HEK293 (cell line): ENCODE results near the gene LMTK3.

Experiments used
- CTCF ChIA-PET: fragments of 350-600 bp; formaldehyde crosslinking; extraction: SDS; loops from one replicate; lab custom pipeline; 2021; ENCODE audit warnings: antibody characterized with exemption; lab: Yijun Ruan, JAX
- POLR2A ChIA-PET: fragments of 300-600 bp; formaldehyde crosslinking; extraction: SDS; loops from one replicate; lab custom pipeline; 2020; ENCODE audit warnings: antibody characterized with exemption, inconsistent platforms; lab: Yijun Ruan, JAX
- H3K27ac ChIP-seq: fragments of 200-500 bp; sonication (Bioruptor generic); 2 replicates; pipeline ENCODE4 v1.5.1; 2014; ENCODE audit warnings: low read depth, low read length, control low read depth, inconsistent platforms; ENCODE audit errors: extremely low read depth
- H3K36me3 ChIP-seq, 2 experiments: fragments of 200-500 bp in 1 of 2; sonication (Bioruptor generic) in 1 of 2; 1 replicate in 1 of 2; 2 replicates in 1 of 2; pipeline ENCODE4 v1.5.1; 2014 to 2017; ENCODE audit warnings: inconsistent platforms in 2 of 2, low read length in 2 of 2; ENCODE audit not compliant: control insufficient read depth in 2 of 2, insufficient read depth in 1 of 2
- H3K4me1 ChIP-seq: fragments of 200-500 bp; sonication (Bioruptor generic); 2 replicates; pipeline ENCODE4 v1.5.1; 2014; ENCODE audit warnings: mild to moderate bottlenecking, low read length, inconsistent platforms; ENCODE audit not compliant: control insufficient read depth, insufficient read depth
- H3K4me3 ChIP-seq: 2 replicates; pipeline ENCODE4 v1.5.1; 2011; ENCODE audit warnings: low read depth, mild to moderate bottlenecking, control low read depth, low read length, moderate library complexity
- H3K9me3 ChIP-seq: fragments of 200-500 bp; sonication (Bioruptor generic); 2 replicates; pipeline ENCODE4 v1.5.1; 2014; ENCODE audit warnings: low read depth, low read length, inconsistent platforms; ENCODE audit not compliant: control insufficient read depth, insufficient read depth
- HOXA7 ChIP-seq: sonication (generic); formaldehyde crosslinking; IDR thresholded peaks from 2 replicates; pipeline ENCODE4 v1.8.1; 2022; ENCODE audit warnings: missing genetic modification reagents, borderline replicate concordance
- PRDM1 ChIP-seq: fragments of 450-650 bp; formaldehyde crosslinking; IDR thresholded peaks from 2 replicates; pipeline ENCODE4; 2016; ENCODE audit warnings: missing biosample characterization, missing genetic modification characterization
- SALL2 ChIP-seq: fragments of 450-650 bp; formaldehyde crosslinking; IDR thresholded peaks from 2 replicates; pipeline ENCODE4 v1.5.0; 2017; ENCODE audit warnings: missing biosample characterization, mild to moderate bottlenecking, missing genetic modification characterization, borderline replicate concordance
- ZBTB21 ChIP-seq: fragments of 450-650 bp; formaldehyde crosslinking; IDR thresholded peaks from 2 replicates; pipeline ENCODE4 v1.5.1; 2017; ENCODE audit warnings: missing biosample characterization, missing genetic modification characterization
- ZFP69B ChIP-seq: fragments of 450-650 bp; formaldehyde crosslinking; IDR thresholded peaks from 2 replicates; pipeline ENCODE4 v1.5.1; 2016; ENCODE audit warnings: missing biosample characterization, missing genetic modification characterization
- ZNF132 ChIP-seq: fragments of 450-650 bp; formaldehyde crosslinking; IDR thresholded peaks from 2 replicates; pipeline ENCODE4 v1.5.1; 2017; ENCODE audit warnings: missing biosample characterization, missing genetic modification characterization, borderline replicate concordance
- ZNF155 ChIP-seq: fragments of 450-650 bp; formaldehyde crosslinking; IDR thresholded peaks from 2 replicates; pipeline ENCODE4 v1.5.1; 2016; ENCODE audit warnings: missing biosample characterization, missing genetic modification characterization
- ZNF223 ChIP-seq: fragments of 450-650 bp; formaldehyde crosslinking; IDR thresholded peaks from 2 replicates; pipeline ENCODE4 v1.5.1; 2016; ENCODE audit warnings: missing biosample characterization, missing genetic modification characterization
- ZNF248 ChIP-seq: fragments of 450-650 bp; formaldehyde crosslinking; IDR thresholded peaks from 2 replicates; pipeline ENCODE4 v1.5.1; 2017; ENCODE audit warnings: missing biosample characterization, missing genetic modification characterization
- ZNF266 ChIP-seq: fragments of 450-650 bp; formaldehyde crosslinking; IDR thresholded peaks from 2 replicates; pipeline ENCODE4 v1.5.1; 2016; ENCODE audit warnings: missing biosample characterization, missing genetic modification characterization, low read depth
- ZNF302 ChIP-seq: fragments of 450-650 bp; formaldehyde crosslinking; IDR thresholded peaks from 2 replicates; pipeline ENCODE4 v1.5.1; 2016; ENCODE audit warnings: missing biosample characterization, missing genetic modification characterization, low read depth
- ZNF391 ChIP-seq: fragments of 450-650 bp; formaldehyde crosslinking; IDR thresholded peaks from 2 replicates; pipeline ENCODE4 v1.5.1; 2016; ENCODE audit warnings: low read depth, missing biosample characterization, missing genetic modification characterization, borderline replicate concordance
- ZNF394 ChIP-seq: fragments of 450-650 bp; formaldehyde crosslinking; IDR thresholded peaks from 2 replicates; pipeline ENCODE4 v1.5.1; 2016; ENCODE audit warnings: missing biosample characterization, missing genetic modification characterization, mild to moderate bottlenecking, moderate library complexity, borderline replicate concordance
- ZNF404 ChIP-seq: fragments of 450-650 bp; formaldehyde crosslinking; IDR thresholded peaks from 2 replicates; pipeline ENCODE4 v1.5.1; 2017; ENCODE audit warnings: missing biosample characterization, missing genetic modification characterization
- ZNF423 ChIP-seq: fragments of 450-650 bp; formaldehyde crosslinking; IDR thresholded peaks from 2 replicates; pipeline ENCODE4 v1.5.1; 2016; ENCODE audit warnings: missing biosample characterization, missing genetic modification characterization
- ZNF561 ChIP-seq: fragments of 450-650 bp; IDR thresholded peaks from 2 replicates; pipeline ENCODE4 v1.5.1; 2018; ENCODE audit warnings: missing biosample characterization, missing genetic modification characterization, borderline replicate concordance
- ZNF610 ChIP-seq: fragments of 450-650 bp; formaldehyde crosslinking; IDR thresholded peaks from 2 replicates; pipeline ENCODE4 v1.5.1; 2016; ENCODE audit warnings: missing biosample characterization, missing genetic modification characterization, borderline replicate concordance
- ZNF623 ChIP-seq: fragments of 450-650 bp; formaldehyde crosslinking; IDR thresholded peaks from 2 replicates; pipeline ENCODE4 v1.5.1; 2016; ENCODE audit warnings: missing biosample characterization, missing genetic modification characterization
- ZNF629 ChIP-seq: fragments of 450-650 bp; formaldehyde crosslinking; IDR thresholded peaks from 2 replicates; pipeline ENCODE4 v1.5.1; 2017; ENCODE audit warnings: missing biosample characterization, missing genetic modification characterization
- ZNF658 ChIP-seq: fragments of 450-650 bp; formaldehyde crosslinking; IDR thresholded peaks from 2 replicates; pipeline ENCODE4; 2016; ENCODE audit warnings: missing biosample characterization, missing genetic modification characterization
- TF ChIP-seq, protein P1 (sequence below): fragments of 450-650 bp; formaldehyde crosslinking; IDR thresholded peaks from 2 replicates; pipeline ENCODE4 v1.5.1; 2016; ENCODE audit warnings: missing biosample characterization, missing genetic modification characterization, borderline replicate concordance
- TF ChIP-seq, protein P2 (sequence below): fragments of 450-650 bp; formaldehyde crosslinking; IDR thresholded peaks from 2 replicates; pipeline ENCODE4 v1.5.1; 2017; ENCODE audit warnings: missing biosample characterization, mild to moderate bottlenecking, missing genetic modification characterization, moderate library complexity

Gene LMTK3

DNA sequence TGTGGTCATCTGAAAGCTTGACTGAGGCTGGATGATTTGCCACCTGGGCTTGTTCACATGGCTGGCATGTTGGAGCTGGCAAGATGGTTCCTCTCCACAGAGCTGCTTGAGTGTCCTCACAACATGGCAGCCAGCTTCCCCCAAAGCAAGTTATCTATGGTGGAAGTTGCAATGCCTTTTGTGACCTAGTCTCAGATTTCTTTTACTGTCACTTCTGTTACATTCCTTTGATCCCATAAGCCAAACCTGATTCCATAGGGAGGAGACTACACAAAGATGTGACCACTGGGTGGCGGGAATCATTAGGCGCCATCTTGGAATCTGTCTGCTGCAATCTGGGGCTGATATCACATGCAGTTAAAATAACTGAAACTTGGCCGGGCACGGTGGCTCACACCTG, 17.5 kb upstream of the LMTK3 start (continued):
- TF ChIP-seq ZNF223 (tag by site-specific recombination) (no peak), ZNF248 (tag by site-specific recombination) (no peak)

DNA sequence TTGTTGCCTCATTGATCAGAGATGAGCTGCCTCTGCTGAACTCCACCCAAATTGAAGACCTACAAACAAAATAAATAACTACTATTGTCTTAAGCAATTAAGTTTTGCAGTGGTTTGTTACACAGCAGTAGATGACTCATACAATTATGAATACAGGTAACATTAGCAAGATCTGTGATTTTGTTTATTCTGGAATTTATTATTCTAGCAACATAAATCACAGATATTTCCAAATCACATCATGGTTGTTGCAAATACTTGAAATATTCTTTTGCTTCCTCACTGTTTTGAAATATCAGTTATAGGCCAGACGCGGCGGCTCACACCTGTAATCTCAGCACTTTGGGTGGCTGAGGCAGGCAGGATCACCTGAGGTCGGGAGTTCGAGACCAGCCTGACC, 13.1 kb upstream of the LMTK3 start:
- ChIA-PET CTCF (interaction anchor here (0.8 kb wide), 1 partner anchor 247 kb away, joined by 3 read pairs; no protein-coding TSS in a partner anchor), POLR2A (interaction anchor here (0.8 to 1.6 kb wide), 2 partner anchors 11 to 29 kb away, joined by 4 to 7 read pairs; no protein-coding TSS in a partner anchor)
- no peaks in the 10 kb centered on the region for H3K36me3 ChIP-seq
- peaks cover 4% of the 10 kb centered on the region for H3K9me3 ChIP-seq
- H3K4me3 ChIP-seq: no peak overlapping the region
- TF ChIP-seq ZNF623 (no peak), ZNF155 (tag by site-specific recombination) (no peak), SALL2 (tag by site-specific recombination) (no peak), ZNF394 (no peak), ZBTB21 (no peak), ZNF629 (no peak), ZNF266 (no peak), ZNF610 (tag by site-specific recombination) (no peak), ZNF423 (no peak), ZNF391 (tag by site-specific recombination) (no peak), ZNF302 (no peak), PRDM1 (tag by site-specific recombination) (no peak), ZNF561 (tag by site-specific recombination) (no peak), ZFP69B (tag by site-specific recombination) (no peak), ZNF404 (tag by site-specific recombination) (no peak), HOXA7 (no peak), ZNF132 (tag by site-specific recombination) (no peak), ZNF658 (tag by site-specific recombination) (no peak)
- TF ChIP-seq, protein P1, sequence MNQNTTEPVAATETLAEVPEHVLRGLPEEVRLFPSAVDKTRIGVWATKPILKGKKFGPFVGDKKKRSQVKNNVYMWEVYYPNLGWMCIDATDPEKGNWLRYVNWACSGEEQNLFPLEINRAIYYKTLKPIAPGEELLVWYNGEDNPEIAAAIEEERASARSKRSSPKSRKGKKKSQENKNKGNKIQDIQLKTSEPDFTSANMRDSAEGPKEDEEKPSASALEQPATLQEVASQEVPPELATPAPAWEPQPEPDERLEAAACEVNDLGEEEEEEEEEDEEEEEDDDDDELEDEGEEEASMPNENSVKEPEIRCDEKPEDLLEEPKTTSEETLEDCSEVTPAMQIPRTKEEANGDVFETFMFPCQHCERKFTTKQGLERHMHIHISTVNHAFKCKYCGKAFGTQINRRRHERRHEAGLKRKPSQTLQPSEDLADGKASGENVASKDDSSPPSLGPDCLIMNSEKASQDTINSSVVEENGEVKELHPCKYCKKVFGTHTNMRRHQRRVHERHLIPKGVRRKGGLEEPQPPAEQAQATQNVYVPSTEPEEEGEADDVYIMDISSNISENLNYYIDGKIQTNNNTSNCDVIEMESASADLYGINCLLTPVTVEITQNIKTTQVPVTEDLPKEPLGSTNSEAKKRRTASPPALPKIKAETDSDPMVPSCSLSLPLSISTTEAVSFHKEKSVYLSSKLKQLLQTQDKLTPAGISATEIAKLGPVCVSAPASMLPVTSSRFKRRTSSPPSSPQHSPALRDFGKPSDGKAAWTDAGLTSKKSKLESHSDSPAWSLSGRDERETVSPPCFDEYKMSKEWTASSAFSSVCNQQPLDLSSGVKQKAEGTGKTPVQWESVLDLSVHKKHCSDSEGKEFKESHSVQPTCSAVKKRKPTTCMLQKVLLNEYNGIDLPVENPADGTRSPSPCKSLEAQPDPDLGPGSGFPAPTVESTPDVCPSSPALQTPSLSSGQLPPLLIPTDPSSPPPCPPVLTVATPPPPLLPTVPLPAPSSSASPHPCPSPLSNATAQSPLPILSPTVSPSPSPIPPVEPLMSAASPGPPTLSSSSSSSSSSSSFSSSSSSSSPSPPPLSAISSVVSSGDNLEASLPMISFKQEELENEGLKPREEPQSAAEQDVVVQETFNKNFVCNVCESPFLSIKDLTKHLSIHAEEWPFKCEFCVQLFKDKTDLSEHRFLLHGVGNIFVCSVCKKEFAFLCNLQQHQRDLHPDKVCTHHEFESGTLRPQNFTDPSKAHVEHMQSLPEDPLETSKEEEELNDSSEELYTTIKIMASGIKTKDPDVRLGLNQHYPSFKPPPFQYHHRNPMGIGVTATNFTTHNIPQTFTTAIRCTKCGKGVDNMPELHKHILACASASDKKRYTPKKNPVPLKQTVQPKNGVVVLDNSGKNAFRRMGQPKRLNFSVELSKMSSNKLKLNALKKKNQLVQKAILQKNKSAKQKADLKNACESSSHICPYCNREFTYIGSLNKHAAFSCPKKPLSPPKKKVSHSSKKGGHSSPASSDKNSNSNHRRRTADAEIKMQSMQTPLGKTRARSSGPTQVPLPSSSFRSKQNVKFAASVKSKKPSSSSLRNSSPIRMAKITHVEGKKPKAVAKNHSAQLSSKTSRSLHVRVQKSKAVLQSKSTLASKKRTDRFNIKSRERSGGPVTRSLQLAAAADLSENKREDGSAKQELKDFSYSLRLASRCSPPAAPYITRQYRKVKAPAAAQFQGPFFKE: no peak
- TF ChIP-seq, protein P2, sequence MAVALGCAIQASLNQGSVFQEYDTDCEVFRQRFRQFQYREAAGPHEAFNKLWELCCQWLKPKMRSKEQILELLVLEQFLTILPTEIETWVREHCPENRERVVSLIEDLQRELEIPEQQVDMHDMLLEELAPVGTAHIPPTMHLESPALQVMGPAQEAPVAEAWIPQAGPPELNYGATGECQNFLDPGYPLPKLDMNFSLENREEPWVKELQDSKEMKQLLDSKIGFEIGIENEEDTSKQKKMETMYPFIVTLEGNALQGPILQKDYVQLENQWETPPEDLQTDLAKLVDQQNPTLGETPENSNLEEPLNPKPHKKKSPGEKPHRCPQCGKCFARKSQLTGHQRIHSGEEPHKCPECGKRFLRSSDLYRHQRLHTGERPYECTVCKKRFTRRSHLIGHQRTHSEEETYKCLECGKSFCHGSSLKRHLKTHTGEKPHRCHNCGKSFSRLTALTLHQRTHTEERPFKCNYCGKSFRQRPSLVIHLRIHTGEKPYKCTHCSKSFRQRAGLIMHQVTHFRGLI (tag by site-specific recombination): no peak
- TF ChIP-seq, all 188 proteins: peak for 0
- no peaks in the 10 kb centered on the region for H3K4me1 ChIP-seq
- no peak overlapping the region for H3K27ac ChIP-seq
